Spleen (tissue), 11 donors: ENCODE measurements around the gene MAP3K14. TPM values are rescaled to one million over a fixed set of nuclear protein-coding genes. Genes with fewer than 3 reads are reported as not detected.

Source experiments
- DNase-seq: peaks from one replicate; pipeline ENCODE4 v3.0.0-alpha.2; 2020
- H3K27ac ChIP-seq, 8 donors: fragments of 200-600 bp; sonication (generic) in 7 of 8; 1 replicate in 4 of 8; 2 replicates in 4 of 8; pipeline versions ENCODE4 v1.5.0 to v1.8.0; 2016 to 2021; ENCODE audit warnings: inconsistent platforms in 4 of 8, mild to moderate bottlenecking in 4 of 8, moderate library complexity in 1 of 8
- H3K27me3 ChIP-seq, 7 donors: fragments of 200-600 bp; sonication (generic) in 6 of 7; replicated peaks in 1 of 7; 1 replicate in 4 of 7; 2 replicates in 3 of 7; pipeline versions ENCODE4 v1.5.0 to v1.8.0; 2016 to 2021; ENCODE audit warnings: inconsistent platforms in 3 of 7, mild to moderate bottlenecking in 1 of 7
- H3K36me3 ChIP-seq, 6 donors: fragments of 200-600 bp; sonication (generic) in 5 of 6; 1 replicate in 4 of 6; 2 replicates in 2 of 6; pipeline versions ENCODE4 v1.5.0 to v1.8.0; 2016 to 2021; ENCODE audit warnings: inconsistent platforms in 2 of 6
- H3K4me1 ChIP-seq, 6 donors: fragments of 200-600 bp; sonication (generic) in 5 of 6; 1 replicate in 3 of 6; 2 replicates in 3 of 6; pipeline versions ENCODE4 v1.5.0 to v1.8.0; 2016 to 2021; ENCODE audit warnings: inconsistent platforms in 3 of 6
- H3K4me3 ChIP-seq, 8 donors: fragments of 200-600 bp; sonication (generic) in 7 of 8; 1 replicate in 4 of 8; 2 replicates in 4 of 8; pipeline versions ENCODE4 v1.5.0 to v1.8.0; 2016 to 2021; ENCODE audit warnings: inconsistent platforms in 4 of 8, mild to moderate bottlenecking in 4 of 8, moderate library complexity in 2 of 8
- H3K9me3 ChIP-seq, 8 donors: fragments of 200-600 bp; sonication (generic) in 7 of 8; 1 replicate in 4 of 8; 2 replicates in 4 of 8; pipeline versions ENCODE4 v1.5.0 to v1.8.0; 2016 to 2021; ENCODE audit warnings: inconsistent platforms in 4 of 8
- POLR2A ChIP-seq, 3 donors: fragments of 450-650 bp; IDR thresholded peaks; one replicate each; pipeline ENCODE4 v1.5.1; 2017; ENCODE audit warnings: antibody characterized with exemption in 3 of 3, mild to moderate bottlenecking in 1 of 3
- POLR2AphosphoS5 ChIP-seq, 3 donors: sonication (generic); formaldehyde crosslinking; IDR thresholded peaks; one replicate each; pipeline ENCODE4 v1.5.1; 2017; ENCODE audit warnings: antibody characterized with exemption in 3 of 3
- WGBS, 5 donors: extraction: QIAGEN DNeasy Blood & Tissue Kit in 3 of 5; methylation state at CpG; one replicate each; pipeline versions ENCODE4 v1.1.5 to v1.1.7; 2013 to 2018; 5-methylcytosine and 5-hydroxymethylcytosine counted together
- intact Hi-C: fragments of 100-400 bp; cut with DNase I; formaldehyde crosslinking; loops from one replicate; pipeline ENCODE4 v1.15.0; 2023; ENCODE audit warnings: low total_unique reads
- polyA plus RNA-seq, 3 donors: library from polyadenylated mRNA; stranded (reverse); fragments of 200-250 nt; gene quantifications; one replicate each; pipeline ENCODE4 v1.2.1, GENCODE V29; 2013
- total RNA-seq, 7 donors: library from RNA; depleted of rRNA in 3 of 7; stranded (reverse); fragments of >200 nt in 3 of 7; fragmentation: NEBNext Ultra II Directional in 4 of 7; extraction: Animal tissue kit (Norgen Biotek cat#: 25700) in 4 of 7; gene quantifications; one replicate each; pipeline versions ENCODE4 v1.1.0 to v1.2.1, GENCODE V29; 2016 to 2021
- TF ChIP-seq, protein P1 (sequence below), 11 experiments: fragments of 200-600 bp in 7 of 11; fragments of 450-650 bp in 4 of 11; sonication (generic) in 4 of 11; IDR thresholded peaks in 8 of 11; conservative IDR thresholded peaks in 3 of 11; 1 replicate in 7 of 11; 2 replicates in 4 of 11; pipeline versions ENCODE4 v1.4.0 to v1.8.0; 2016 to 2021; ENCODE audit warnings: antibody characterized with exemption in 11 of 11, inconsistent platforms in 4 of 11, mild to moderate bottlenecking in 1 of 11
- donor health status: healthy with polysubstance abuse.
- donor health status: DM: no; HTN: no; CAD: no; lungs with moderate emphysema.
- donor health status: DM: no; HTN: no; CAD: no.
- donor health status: Bipolar disorder and iron deficiency.
- donor health status: healthy.
- donor health status: DM: no; HTN: no; CAD: no.
- donor health status: DM: yes; HTN: yes; CAD: no.

MAP3K14 gene
- total and polyA plus RNA-seq, 10 donors = 17.3 to 36.3 (median 28.0) TPM

GRCh38 chr17:45235416-45236281 lies 81.2 kb downstream of the MAP3K14 start:
- Histone ChIP-seq H3K27me3 (peaks cover 0 to 14% (median 2%) of the 10 kb centered on the region in 7 donors), H3K27ac (peak overlapping the region in 5 of 8 donors; percentile 16 to 99 (median 52)), H3K36me3 (peaks cover 2 to 100% (median 60%) of the 10 kb centered on the region in 6 donors), H3K4me3 (peak overlapping the region in 1 of 8 donors; percentile 13), H3K4me1 (peaks cover 9 to 61% (median 40%) of the 10 kb centered on the region in 6 donors), H3K9me3 (no peaks in the 10 kb centered on the region)
- 37 to 58% (median 51%) methylated on average over 11 to 20 of the region's 20 CpGs for WGBS, 5 donors
- DNase-seq = peak; percentile 92
- intact Hi-C loops = no loop called here
- TF ChIP-seq, protein P1, sequence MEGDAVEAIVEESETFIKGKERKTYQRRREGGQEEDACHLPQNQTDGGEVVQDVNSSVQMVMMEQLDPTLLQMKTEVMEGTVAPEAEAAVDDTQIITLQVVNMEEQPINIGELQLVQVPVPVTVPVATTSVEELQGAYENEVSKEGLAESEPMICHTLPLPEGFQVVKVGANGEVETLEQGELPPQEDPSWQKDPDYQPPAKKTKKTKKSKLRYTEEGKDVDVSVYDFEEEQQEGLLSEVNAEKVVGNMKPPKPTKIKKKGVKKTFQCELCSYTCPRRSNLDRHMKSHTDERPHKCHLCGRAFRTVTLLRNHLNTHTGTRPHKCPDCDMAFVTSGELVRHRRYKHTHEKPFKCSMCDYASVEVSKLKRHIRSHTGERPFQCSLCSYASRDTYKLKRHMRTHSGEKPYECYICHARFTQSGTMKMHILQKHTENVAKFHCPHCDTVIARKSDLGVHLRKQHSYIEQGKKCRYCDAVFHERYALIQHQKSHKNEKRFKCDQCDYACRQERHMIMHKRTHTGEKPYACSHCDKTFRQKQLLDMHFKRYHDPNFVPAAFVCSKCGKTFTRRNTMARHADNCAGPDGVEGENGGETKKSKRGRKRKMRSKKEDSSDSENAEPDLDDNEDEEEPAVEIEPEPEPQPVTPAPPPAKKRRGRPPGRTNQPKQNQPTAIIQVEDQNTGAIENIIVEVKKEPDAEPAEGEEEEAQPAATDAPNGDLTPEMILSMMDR (IDR thresholded peaks at IDR 0.05 in 8 of 11, conservative IDR thresholded peaks at IDR 0.05 in 3 of 11) = peak; percentile 67 to 90 (median 82)
- TF ChIP-seq POLR2A (IDR thresholded peaks at IDR 0.05) (no peak), POLR2AphosphoS5 (IDR thresholded peaks at IDR 0.05) (peak; percentile 34 to 72 (median 60))

DNA sequence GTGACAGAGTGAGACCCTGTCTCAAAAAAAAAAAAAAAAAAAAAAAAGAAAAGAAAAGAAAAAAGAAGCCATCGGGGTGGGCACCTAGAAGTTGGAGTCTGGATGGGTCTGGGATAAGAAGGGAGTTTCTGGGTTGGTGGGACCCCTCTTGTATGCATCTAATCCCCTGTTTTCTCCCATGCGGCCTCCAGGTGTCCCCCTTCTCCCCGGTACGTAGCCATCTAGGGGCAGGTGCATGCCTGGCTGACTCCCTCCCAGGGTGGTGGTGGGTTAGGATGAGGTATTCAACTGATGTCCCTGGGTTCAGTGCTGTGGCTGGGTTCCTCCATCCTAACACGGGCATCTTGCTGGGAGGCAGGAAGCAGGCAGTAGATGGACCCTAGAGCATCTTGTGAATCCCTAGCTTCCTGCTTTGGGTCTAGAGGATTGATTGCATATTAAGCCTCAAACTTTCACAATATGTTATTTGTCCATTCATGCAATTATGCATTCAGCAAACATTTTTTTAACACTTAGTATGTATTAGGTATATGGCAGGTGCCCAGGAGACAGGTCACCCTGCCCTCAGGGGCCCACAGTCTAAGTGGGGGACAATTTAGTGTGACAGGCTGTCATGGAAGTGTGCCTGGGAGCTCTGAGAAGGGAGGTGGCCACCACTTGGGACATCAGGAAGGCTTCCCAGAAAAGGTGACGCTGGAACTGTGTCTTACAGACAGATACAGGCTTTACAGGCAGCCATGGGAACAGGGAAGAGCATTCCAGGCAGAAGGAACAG lies 82.0 kb downstream of the MAP3K14 start:
- peak; percentile 78 for DNase-seq
- WGBS, 5 donors = 25 to 42% (median 30%) methylated on average over 6 of the region's 6 CpGs
- Histone ChIP-seq H3K27ac (peak overlapping the region in 5 of 8 donors; percentile 16 to 99 (median 52)), H3K4me3 (peak overlapping the region in 1 of 8 donors; percentile 13), H3K36me3 (peaks cover 2 to 98% (median 52%) of the 10 kb centered on the region in 6 donors), H3K27me3 (peaks cover 0 to 10% (median 0%) of the 10 kb centered on the region in 7 donors), H3K4me1 (peaks cover 10 to 67% (median 48%) of the 10 kb centered on the region in 6 donors), H3K9me3 (no peaks in the 10 kb centered on the region)
- TF ChIP-seq POLR2AphosphoS5 (IDR thresholded peaks at IDR 0.05) (no peak), POLR2A (IDR thresholded peaks at IDR 0.05) (no peak)
- TF ChIP-seq, protein P1 (IDR thresholded peaks at IDR 0.05 in 8 of 11, conservative IDR thresholded peaks at IDR 0.05 in 3 of 11) = peak in 5 of 11 experiments; percentile 27 to 46 (median 30)
- intact Hi-C loops = no loop called here

DNA sequence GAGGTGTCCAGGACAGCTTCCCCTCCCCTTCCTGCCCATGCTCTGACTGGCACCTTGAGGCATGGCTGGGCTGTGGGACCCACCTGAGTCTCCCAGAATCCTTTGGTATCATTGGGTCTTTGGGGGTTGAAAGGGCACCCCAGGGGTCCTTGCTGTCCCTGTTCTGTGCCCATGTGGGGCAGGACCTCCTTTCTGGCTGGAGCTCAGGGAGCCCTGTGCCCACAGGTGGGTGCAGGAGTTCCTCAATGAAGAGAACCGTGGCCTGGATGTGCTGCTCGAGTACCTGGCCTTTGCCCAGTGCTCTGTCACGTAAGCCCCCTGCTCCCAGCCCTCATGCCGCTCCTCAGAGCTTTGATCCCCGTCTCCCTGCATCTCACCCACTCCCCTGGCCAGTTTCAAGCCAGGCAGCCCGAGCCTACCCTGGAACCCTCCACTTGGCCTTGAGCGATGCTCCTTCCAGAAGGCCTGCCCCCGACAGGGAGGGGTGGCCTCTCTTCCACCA lies 83.3 kb downstream of the MAP3K14 start:
- peaks cover 20 to 80% (median 62%) of the 10 kb centered on the region in 6 donors for H3K4me1 ChIP-seq
- no peak overlapping the region for H3K4me3 ChIP-seq
- peak in 1 of 3 donors; percentile 34 for TF ChIP-seq POLR2AphosphoS5 (IDR thresholded peaks at IDR 0.05)
- TF ChIP-seq, protein P1 (IDR thresholded peaks at IDR 0.05 in 8 of 11, conservative IDR thresholded peaks at IDR 0.05 in 3 of 11) = no peak
- peaks cover 0 to 10% (median 0%) of the 10 kb centered on the region in 7 donors for H3K27me3 ChIP-seq
- peak overlapping the region in 3 of 8 donors; percentile 23 to 99 (median 72) for H3K27ac ChIP-seq
- peaks cover 2 to 84% (median 38%) of the 10 kb centered on the region in 6 donors for H3K36me3 ChIP-seq
- H3K9me3 ChIP-seq = no peaks in the 10 kb centered on the region
- intact Hi-C loops = no loop called here
- WGBS, 5 donors = 76 to 86% (median 79%) methylated on average over 8 of the region's 8 CpGs
- DNase-seq = peak; percentile 72
